HEK293 (cell line): ENCODE results near the gene ADRB1.

ENCODE experiments used
- AEBP2 ChIP-seq: fragments of 450-650 bp; formaldehyde crosslinking; IDR thresholded peaks from 2 replicates; pipeline ENCODE4 v1.5.1; 2016; ENCODE audit warnings: missing biosample characterization, missing genetic modification characterization, borderline replicate concordance
- REST ChIP-seq: fragments of 450-650 bp; formaldehyde crosslinking; IDR thresholded peaks from 2 replicates; pipeline ENCODE4 v1.5.1; 2016; ENCODE audit warnings: missing biosample characterization, missing genetic modification characterization

- 0 out of 2 replicates have a peak, but pooled peaks have one; percentile 18 for TF ChIP-seq REST (tag by site-specific recombination)
- TF ChIP-seq AEBP2, result no peak
Measured at GRCh38 chr10:114042895-114043531, 653 bp upstream of the ADRB1 start.
